GM18867 (cell line): Measurements from ENCODE around the gene DUSP28.
"Not testable (repeated sequence)": the region's sequence is repeated elsewhere in the genome, so short reads cannot be mapped to it uniquely, and the experiment has no call there.

Experiments used
- ATAC-seq: cut with Tn5 transposase; IDR thresholded peaks from one replicate; pipeline ENCODE4 v1.9.1; 2021; ENCODE audit warnings: mild to moderate bottlenecking, moderate library complexity; ENCODE audit not compliant: unreplicated experiment

The DUSP28 gene

DNA sequence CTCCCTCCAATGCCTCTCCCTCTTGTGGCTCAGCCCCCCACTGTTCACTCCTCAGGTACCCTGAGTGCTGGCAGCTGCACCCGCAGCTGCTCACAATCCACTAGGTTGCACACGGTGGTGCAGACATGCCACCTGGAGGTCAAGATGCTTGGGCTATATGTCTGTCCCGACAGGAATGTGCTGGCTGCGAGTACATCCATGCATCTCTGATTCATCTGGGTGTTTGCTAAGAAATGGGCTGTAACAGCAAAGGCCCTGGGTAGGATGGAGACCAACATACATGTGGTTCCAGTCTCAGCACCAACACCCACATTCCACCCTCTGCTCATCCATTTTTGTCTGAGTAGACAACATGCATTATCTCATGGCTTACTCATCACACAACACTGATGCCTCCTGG lies 33.6 kb upstream of the DUSP28 start:
- no peak for ATAC-seq

GRCh38 chr2:240527153-240527750 lies 32.9 kb upstream of the DUSP28 start:
- ATAC-seq: no peak

- ATAC-seq: no peak
Observed at GRCh38 chr2:240528406-240529040, 31.6 kb upstream of the DUSP28 start.

- ATAC-seq: no peak
Observed at GRCh38 chr2:240529344-240529999, 30.7 kb upstream of the DUSP28 start.

DNA sequence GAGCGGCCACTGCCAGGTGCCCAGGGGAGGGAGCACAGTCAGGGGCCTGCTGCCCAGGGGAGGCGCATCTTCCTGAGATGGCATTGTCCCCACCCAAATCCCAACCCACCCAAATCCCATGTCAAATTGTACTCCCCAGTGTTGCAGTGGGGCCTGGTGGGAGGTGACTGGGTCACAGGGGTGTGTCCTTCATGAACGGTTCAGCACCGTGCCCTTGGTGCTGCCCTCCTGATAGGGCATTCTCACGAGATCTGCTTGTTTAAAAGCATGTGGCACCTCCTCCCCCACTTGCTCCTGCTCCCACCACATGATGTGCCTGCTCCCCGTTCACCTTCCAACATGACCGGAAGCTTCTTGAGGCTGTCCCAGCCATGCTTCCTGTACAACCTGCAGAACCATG lies 30.0 kb upstream of the DUSP28 start:
- ATAC-seq: no peak

GRCh38 chr2:240531038-240531437 lies 29.1 kb upstream of the DUSP28 start:
- no peak for ATAC-seq

DNA sequence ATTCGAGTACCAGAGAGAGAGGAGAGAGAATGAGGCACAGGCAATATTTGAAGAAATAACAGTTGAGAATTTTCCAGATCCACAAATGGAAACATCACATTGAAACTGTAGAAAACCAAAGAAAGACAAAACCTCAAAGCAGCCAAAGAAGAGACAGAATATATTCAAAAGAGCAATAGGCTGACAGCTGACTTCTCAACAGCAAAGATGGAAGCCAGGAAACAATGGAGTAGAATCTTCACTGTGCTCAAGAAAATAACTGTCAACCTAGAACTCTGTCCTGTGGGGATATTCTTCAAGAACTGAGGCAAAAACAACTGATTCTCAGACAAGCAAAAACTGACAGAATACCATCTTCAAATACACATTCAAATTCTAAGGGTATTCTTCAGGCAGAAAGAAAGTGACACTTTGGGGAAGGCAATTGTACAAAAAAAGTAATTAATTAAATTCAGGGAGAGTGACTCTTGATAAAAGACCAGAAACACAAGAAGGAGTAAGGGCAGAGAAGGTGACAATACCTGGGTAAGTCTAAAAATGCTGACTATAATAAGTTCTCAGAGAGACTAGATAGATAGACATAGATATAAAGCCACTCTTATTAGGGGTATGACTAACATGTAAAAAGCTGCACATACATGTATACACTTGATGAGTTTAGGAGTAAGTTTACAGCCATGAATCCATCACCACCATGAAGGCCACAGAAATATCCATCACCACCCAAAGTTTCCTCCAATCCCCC lies 28.0 kb upstream of the DUSP28 start:
- ATAC-seq: no peak

DNA sequence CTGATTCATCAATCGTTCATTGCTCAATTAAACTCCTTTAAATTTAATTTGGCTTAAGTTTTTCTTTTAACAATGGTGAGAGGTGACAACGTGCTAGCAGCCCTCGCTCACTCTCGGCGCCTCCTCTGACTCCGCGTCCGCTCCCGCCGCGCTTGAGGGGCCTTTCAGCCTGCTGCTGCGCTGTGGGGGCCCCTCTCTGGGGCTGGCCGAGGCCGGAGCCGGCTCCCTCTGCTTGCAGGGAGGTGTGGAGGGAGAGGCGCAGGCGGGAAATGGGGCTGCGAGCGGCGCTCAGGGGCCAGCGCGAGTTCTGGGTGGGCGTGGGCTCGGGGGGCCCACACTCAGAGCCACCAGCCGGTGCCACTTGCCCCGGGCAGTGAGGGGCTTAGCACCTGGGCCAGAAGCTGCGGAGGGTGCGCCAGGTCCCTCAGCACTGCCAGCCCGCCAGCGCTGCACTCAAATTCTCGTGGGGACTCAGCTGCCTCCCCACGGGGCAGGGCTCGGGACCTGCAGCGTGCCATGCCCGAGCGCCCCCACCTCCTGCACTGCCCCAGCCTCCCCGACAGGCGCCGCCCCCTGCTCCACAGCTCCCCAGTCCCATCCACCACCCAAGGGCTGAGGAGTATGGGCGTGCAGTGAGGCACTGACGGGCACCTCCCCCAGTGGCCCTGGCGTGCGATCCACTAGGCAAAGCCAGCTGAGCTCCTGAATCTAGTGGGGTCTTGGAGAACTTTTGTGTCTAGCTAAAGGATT lies 22.0 kb upstream of the DUSP28 start:
- ATAC-seq: no peak

GRCh38 chr2:240539101-240539500 lies 21.1 kb upstream of the DUSP28 start:
- ATAC-seq: not testable (repeated sequence)

DNA sequence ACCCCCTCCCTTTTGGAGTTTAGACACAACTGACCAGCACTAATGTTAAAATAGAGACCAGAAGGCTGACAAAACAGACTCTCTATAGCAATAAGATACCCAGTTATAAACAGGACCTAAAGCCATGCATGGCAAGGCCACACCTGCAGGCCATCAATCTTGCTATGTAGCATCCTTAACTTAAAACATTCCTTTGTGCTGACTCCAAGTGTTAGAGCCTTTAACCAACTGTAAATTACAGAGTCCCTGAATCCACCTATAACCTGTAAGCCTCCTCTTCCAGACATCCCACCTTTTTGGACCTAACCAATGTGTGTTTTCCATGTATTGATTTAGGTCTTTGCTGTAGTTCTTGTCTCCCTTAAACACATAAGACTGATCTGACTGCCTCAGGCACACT lies 20.3 kb upstream of the DUSP28 start:
- ATAC-seq: no peak

GRCh38 chr2:240551288-240551687 lies 8.9 kb upstream of the DUSP28 start:
- ATAC-seq: no peak

GRCh38 chr2:240551811-240552210 lies 8.3 kb upstream of the DUSP28 start:
- no peak for ATAC-seq

DNA sequence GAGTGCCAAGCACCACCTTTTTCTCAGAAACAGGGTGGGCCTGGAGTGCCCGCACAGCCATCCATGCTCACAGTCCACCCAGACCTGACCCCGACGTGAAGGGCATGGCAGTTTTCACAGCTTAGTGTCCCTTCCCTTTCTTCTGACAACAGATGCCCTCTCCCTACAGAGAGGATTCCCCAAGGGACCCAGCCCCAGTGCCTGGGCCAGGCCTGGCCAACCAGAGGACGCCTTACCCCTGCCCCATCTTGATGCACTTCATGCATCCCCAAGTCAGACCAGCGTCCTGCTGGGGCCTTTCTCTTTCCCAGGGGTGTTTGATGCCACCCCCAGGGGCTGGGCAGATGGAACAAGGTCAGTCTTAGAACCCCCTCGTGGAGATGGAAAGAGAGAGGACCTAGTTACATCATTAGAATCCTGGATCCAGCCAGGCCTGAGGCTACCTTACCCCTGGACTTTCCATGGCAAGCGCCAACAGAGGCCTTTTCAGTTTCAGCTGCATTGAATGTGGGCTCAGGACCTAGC lies 6.1 kb upstream of the DUSP28 start:
- no peak for ATAC-seq

DNA sequence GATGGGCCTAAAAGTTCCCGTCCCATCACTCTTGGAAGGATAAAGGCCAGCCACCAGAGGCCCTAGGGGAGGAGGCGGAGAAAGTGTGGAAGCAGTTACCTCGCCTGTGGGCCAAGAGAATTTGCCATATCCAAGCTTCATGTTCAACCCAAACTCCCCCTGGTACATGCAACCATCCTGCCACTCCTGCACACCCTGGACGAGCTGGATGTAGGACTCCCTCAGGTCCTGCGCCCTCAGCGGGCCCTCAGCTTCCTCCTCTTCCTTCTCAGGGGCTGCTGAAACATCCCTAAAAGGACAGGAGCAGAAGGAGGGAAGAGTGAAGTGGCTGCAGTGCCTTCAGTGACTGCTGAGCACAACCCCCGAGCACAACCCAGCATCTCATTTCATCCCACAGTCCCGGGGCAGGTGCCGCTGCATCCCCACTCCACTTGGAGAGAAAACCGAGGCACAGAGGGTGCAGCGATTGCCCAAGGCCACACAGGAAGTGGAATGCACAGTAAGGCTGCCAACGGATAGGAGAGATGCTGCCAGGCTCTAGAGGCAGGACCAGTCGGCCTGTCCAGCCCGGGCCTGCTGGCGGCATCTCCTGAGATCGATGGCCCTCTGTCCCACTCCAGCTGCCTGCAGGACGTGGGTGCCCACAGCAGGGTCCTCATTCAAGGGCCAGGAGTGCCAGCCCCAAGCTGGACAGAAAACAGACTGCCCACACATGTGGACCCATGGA lies 5.2 kb upstream of the DUSP28 start:
- no peak for ATAC-seq

GRCh38 chr2:240555541-240556250 lies 4.5 kb upstream of the DUSP28 start:
- no peak for ATAC-seq

- no peak for ATAC-seq
Observed at GRCh38 chr2:240556553-240557100, 3.5 kb upstream of the DUSP28 start.

DNA sequence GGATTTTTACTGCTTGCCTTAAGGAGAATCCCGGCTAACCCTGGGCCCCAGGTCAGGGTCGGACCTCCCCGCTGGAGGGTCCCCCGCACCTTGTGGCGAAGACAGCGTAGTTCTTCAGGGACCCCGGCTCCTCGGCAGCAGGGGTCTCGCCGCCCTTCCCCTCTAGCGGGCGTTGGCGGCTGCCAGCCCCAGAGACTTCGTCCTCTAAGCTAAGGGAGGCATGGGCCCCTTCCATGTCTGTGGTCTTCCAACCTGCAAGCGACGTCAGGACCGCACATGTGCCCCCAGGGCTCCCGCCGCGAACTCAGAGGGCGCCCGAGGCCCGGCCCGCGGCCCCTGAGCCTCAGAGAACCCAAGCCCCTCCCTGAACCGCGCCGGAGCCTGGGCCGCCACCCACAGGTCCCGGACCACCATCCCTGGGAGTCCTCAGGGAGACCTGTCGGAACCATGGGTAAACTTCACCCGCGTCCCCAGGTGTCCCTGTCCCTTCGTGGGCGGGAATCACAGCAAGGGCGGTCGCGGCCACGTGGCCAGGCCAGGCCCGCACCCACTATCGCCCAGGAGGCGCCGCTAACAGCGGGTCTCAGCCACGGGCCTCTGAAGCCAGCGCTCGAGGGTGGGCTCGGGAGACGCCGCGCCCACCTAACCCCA lies 2.9 kb upstream of the DUSP28 start:
- ATAC-seq: no peak

DNA sequence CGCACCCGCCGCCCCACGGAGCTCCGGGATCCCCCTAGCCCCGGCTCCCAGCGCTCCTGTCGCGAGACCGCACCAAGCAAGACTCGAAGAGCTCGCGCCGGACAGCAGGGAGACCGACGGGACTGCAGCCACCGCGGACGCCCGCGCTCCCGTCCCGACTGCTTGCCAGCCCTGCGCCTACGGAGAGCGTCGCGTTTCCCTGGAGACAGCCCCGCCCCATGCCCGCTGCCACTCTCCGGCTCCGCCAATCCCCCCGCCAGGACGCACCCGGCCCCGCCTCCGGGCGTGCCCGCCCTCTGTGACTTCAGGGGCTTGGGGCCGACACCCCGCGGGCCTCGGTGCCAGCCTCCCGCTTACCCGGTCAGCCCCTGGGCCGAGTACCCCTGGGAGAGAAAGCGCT lies 2.3 kb upstream of the DUSP28 start, which contains the start of gene ANKMY1:
Gene ANKMY1, minus strand, starts transcription at position 181 of the 400 bp plus-strand sequence. CDS start 653 bp downstream, outside the sequence.
- no peak for ATAC-seq
